T-helper 2 cell treated with Interferon-gamma antibody and Interleukin-4, amounts not matched to agents 5 μg/mL and 100 μg/mL, for 36 hours (primary cell): Measurements from ENCODE around the gene CARD19.

ENCODE experiments used
- DNase-seq: peaks from one replicate; pipeline ENCODE4 v3.0.0; 2021; ENCODE audit warnings: low spot score
- H3K27ac Mint-ChIP-seq: one replicate; pipeline ENCODE4 v1.8.0; 2021; ENCODE audit warnings: mild to moderate bottlenecking, mixed read lengths
- H3K27me3 Mint-ChIP-seq: one replicate; pipeline ENCODE4 v1.8.0; 2021; ENCODE audit warnings: low read depth, mixed read lengths
- H3K36me3 Mint-ChIP-seq: one replicate; pipeline ENCODE4 v1.8.0; 2021; ENCODE audit warnings: low read depth, mixed read lengths
- H3K4me1 Mint-ChIP-seq: one replicate; pipeline ENCODE4 v1.8.0; 2021; ENCODE audit warnings: low read depth, mixed read lengths
- H3K4me3 Mint-ChIP-seq: one replicate; pipeline ENCODE4 v1.8.0; 2022; ENCODE audit warnings: mild to moderate bottlenecking, moderate library complexity, mixed read lengths
- H3K9me3 Mint-ChIP-seq: one replicate; pipeline ENCODE4 v1.8.0; 2021; ENCODE audit warnings: mixed read lengths

CARD19 gene, protein sequence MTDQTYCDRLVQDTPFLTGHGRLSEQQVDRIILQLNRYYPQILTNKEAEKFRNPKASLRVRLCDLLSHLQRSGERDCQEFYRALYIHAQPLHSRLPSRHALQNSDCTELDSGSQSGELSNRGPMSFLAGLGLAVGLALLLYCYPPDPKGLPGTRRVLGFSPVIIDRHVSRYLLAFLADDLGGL

DNA sequence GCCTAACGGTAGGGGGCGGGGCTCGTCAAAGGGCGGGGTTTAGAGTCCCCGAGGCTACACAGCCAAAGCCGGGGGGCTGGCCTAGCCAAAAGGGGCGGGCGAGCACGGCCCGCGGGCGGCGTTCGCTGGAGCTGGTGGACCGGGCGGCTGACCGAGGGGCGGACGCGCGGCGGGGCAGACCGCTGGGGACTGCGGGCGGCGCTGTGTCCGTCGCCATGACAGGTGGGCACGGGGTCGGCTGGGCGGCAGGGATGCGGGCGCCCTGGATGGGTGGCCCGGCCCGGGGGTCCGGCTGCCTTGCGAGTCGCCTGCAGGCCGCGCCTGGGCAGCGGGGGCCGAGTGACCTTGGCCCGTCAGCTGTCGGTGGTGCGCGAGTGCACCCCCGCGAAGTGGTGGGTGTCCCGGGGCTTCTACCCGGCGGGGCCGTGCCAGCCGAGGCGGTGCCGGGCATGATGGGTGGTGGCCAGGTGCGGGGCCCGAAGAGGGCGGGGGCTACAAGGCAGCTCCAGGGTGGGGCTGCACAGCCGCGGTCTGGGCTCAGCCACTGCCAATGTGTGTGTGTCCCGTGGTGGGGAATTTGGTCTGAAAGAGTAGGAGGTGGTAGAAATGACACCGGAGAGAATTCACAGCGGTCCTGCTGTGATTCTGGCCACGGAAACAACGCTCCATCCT, at the start of gene CARD19:
Gene CARD19 (plus strand): TSS at position 87 of the 672 bp plus-strand sequence. CDS start 129 bp downstream, at position 216.
- Mint-ChIP-seq H3K36me3 (peaks cover 15% of the 10 kb centered on the region), H3K4me1 (peaks cover 63% of the 10 kb centered on the region), H3K9me3 (peaks cover 10% of the 10 kb centered on the region), H3K4me3 (peak within 1 kb of the TSS; percentile 88), H3K27me3 (no peaks in the 10 kb centered on the region), H3K27ac (peak within 1 kb of the TSS; percentile 98)
- peak; percentile 57 for DNase-seq

DNA sequence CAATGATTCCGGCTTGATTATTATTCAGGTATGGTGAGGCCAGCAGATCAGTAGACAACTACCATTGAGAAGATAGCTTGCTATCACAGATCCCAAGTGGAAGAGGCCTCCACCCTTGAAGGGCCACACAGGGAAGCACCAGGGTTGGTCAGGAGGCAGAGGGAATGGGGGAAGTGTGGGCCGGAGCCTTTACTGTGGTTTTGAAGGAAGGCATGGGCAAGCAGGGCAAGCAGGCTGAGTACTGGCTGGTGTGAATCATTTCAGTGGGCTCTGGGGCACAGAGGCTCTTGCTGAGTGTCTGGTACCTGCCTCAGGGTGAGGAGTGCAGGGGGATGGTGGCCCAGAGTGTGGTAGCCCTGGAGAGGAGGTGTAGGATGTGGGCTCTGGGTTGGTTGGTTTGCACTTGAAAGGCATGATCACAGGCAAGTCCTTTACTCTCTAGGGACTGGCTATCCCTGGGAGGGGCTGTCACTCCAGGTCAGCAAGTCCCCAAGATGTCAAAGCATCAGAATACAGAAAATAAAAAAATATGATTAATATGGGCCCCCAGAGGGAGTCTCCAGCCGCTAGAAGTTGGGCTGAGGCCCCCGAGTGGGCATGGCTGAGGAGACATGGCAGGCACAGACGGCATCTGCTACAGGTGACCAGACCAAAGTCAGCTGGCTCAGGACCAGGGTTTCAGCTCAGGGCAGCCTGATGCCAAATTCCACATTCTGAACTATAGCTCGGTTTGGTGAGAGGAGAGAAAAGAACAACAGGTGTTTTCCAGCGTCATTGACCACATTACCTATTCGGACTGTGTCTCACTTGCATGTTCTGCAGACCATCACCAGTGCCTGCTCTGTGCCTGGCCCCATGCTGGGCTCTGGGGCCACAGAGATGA, 47.2 kb upstream of the CARD19 start:
- no peak overlapping the region for H3K4me3 Mint-ChIP-seq
- peaks cover 2% of the 10 kb centered on the region for H3K4me1 Mint-ChIP-seq
- DNase-seq: no peak
- no peak overlapping the region for H3K27ac Mint-ChIP-seq
- no peaks in the 10 kb centered on the region for H3K27me3 Mint-ChIP-seq
- H3K9me3 Mint-ChIP-seq: no peaks in the 10 kb centered on the region
- H3K36me3 Mint-ChIP-seq: no peaks in the 10 kb centered on the region

DNA sequence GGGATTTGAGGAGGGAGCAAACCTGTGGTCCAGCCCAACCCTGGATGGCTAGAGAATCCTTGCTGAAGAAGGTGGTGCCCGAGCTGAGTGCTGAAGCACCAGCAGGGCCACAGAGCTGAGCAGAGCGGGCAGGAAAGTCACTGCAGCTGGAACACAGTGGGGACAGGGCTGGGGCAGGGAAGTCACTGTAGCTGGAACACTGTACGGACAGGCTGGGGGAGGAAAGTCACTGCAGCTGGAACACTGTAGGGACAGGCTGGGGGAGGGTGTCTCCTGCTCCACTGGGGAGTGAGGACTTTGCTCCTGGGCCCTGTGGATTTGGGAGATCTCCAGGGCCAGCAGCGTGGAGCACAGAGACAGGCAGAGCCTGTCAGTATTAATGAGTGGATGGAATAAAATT, 46.5 kb upstream of the CARD19 start:
- Mint-ChIP-seq H3K27ac (no peak overlapping the region), H3K9me3 (no peaks in the 10 kb centered on the region), H3K4me3 (no peak overlapping the region), H3K36me3 (no peaks in the 10 kb centered on the region), H3K4me1 (no peaks in the 10 kb centered on the region), H3K27me3 (no peaks in the 10 kb centered on the region)
- no peak for DNase-seq

DNA sequence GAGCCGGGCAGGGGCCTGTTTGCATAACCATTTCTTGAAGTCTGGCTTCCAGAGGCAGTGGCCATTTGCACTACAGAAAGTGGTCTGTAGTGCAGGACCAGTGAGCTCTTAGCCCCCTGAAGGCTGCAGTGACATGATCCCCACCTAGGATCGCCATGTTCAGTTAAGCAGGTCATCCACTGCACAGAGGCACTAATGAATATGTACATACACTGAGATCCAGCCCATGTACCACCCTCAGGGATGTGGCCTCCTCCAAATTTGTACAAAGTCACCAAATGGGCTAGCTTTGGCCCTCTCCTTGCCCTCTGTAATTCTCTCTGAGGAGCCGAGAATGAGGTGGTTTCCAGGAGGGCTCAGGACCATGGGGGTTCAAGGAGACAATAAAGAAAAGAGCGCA, 45.8 kb upstream of the CARD19 start:
- H3K9me3 Mint-ChIP-seq: no peaks in the 10 kb centered on the region
- no peak overlapping the region for H3K27ac Mint-ChIP-seq
- peaks cover 1% of the 10 kb centered on the region for H3K4me1 Mint-ChIP-seq
- H3K27me3 Mint-ChIP-seq: no peaks in the 10 kb centered on the region
- H3K4me3 Mint-ChIP-seq: no peak overlapping the region
- no peaks in the 10 kb centered on the region for H3K36me3 Mint-ChIP-seq
- no peak for DNase-seq

DNA sequence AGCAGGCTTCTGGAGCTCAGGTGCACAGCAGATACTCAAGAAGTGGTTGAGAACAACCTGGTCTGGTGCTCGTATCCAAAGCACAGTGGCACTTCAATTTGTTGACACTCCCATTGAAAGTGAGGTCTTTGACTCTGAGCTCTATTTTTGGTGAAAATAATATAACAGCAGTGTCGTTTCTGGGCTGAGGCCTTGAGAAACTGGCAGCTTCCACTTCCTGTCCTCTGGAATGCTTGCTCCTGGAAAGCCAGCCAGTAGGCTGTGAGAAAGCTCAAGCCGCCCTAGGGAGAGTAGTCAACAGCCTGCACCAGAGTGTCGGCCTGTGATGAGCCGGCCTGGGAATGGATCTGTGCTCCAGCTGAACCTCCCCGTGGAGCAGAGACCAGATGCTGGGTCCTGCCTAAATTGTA, 44.3 kb upstream of the CARD19 start:
- H3K27ac Mint-ChIP-seq: no peak overlapping the region
- H3K36me3 Mint-ChIP-seq: no peaks in the 10 kb centered on the region
- no peak overlapping the region for H3K4me3 Mint-ChIP-seq
- DNase-seq: no peak
- H3K4me1 Mint-ChIP-seq: peaks cover 3% of the 10 kb centered on the region
- H3K27me3 Mint-ChIP-seq: no peaks in the 10 kb centered on the region
- H3K9me3 Mint-ChIP-seq: no peaks in the 10 kb centered on the region

DNA sequence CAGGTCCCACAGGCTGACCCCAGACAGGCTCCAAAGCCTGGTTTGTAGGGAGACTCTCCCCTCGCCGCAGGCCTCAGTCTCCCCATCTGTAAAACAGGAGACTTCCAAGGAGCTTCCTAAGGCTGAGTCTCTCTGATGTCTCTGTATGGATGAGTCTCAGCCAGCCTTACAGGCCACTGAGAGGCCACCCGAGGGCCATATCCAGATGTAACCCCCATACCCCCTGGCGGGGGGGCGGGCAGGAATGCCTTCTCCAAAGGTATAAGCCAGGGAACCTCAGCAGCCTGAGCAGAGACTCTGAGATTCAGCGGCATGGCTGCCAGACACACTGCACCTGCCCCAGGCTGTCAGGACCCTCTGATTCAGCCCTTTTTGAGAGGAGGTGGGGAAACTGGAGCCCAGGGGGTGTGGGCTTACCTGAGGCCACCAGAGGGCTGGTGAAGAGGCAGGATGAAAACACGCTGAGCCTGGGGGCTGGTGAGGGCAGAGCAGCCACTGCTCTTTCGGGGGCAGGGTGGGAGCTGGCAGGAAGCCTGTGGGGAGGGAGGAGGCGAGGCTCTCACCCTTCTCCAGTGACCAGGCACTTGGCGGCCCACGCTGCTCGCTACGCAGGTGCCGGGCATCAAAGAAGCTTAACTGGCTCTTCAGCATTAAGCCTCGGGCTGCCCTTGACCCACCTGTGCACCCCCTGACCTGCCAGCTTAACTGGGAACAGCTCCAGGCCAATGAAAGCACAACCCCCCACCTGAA, 43.1 kb upstream of the CARD19 start:
- peaks cover 7% of the 10 kb centered on the region for H3K4me1 Mint-ChIP-seq
- no peaks in the 10 kb centered on the region for H3K36me3 Mint-ChIP-seq
- H3K9me3 Mint-ChIP-seq: no peaks in the 10 kb centered on the region
- no peak overlapping the region for H3K4me3 Mint-ChIP-seq
- H3K27me3 Mint-ChIP-seq: no peaks in the 10 kb centered on the region
- H3K27ac Mint-ChIP-seq: no peak overlapping the region
- DNase-seq: no peak

DNA sequence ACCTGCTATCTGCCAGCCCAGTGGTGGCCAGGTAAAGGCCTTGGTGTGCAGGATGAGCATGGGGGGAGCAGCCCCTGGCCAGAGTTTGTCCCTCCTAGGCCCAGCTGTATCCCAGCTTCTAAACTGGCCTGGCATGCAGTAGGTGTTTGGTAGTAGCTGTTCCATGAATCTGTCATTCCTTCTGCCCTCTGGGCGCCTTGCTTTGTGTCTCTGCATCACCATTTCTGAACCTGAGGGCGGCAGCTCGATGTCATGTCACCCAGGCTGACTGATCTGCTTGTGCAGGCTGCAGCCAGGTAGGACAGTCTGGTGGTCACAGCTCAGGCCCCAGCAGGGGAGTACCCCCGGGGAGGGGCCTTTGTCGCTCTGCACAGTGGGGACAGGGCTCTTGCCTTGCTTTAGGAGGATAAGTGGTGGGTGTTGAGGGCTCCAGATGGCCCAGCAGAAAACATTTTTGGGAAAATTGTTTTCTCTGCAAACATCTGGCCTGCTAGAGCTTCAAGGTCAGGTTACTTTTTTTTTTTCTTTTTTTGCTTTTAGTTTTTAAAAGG, 42.2 kb upstream of the CARD19 start:
- H3K4me3 Mint-ChIP-seq: no peak overlapping the region
- no peaks in the 10 kb centered on the region for H3K27me3 Mint-ChIP-seq
- no peaks in the 10 kb centered on the region for H3K36me3 Mint-ChIP-seq
- H3K27ac Mint-ChIP-seq: no peak overlapping the region
- no peaks in the 10 kb centered on the region for H3K9me3 Mint-ChIP-seq
- peaks cover 9% of the 10 kb centered on the region for H3K4me1 Mint-ChIP-seq
- no peak for DNase-seq

DNA sequence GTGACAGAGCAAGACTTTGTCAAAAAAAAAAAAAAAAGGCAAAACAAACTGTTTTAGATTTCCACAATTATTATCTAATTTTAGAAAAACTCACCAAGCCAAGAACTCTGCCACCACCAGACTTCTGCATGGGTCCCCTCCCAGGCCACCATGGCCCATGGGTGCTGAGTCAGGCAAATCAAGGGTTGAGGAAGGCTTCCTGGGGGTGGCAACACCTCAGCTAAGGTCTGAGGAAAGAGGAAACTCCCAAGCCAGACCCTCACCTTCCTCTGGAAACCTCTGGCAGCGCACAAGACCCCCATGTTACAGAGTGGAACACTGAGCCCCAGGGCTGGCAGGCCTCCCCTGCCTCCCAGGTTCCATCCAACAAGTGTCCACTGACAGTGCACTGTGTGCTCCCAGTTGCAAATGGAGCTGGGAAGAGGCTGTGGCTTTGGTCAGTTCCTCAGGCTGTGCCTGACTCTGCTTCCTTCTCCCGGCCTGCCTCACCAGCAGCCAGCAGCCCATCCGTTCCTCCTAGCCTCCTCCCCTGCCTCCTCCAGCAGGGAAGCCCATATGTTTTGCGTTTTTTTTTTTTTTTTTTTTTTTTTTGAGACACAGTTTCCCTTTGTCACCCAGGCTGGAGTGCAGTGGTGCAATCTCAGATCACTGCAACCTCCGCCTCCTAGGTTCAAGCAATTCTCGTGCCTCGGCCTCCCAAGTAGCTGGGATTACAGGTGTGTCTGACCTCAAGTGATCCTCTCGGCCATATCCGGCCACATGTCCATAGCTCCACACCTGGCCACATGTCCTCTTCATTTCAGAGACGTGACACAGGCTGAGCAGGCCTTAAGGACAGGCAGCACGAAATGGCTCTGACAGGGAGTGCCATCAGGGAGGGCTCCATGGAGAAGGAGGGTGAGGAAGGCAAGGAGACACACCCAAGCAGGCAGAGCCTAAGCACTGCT, 41.0 kb upstream of the CARD19 start:
- DNase-seq: no peak
- Mint-ChIP-seq H3K4me3 (no peak overlapping the region), H3K9me3 (no peaks in the 10 kb centered on the region), H3K36me3 (no peaks in the 10 kb centered on the region), H3K27ac (no peak overlapping the region), H3K27me3 (no peaks in the 10 kb centered on the region), H3K4me1 (peaks cover 10% of the 10 kb centered on the region)

DNA sequence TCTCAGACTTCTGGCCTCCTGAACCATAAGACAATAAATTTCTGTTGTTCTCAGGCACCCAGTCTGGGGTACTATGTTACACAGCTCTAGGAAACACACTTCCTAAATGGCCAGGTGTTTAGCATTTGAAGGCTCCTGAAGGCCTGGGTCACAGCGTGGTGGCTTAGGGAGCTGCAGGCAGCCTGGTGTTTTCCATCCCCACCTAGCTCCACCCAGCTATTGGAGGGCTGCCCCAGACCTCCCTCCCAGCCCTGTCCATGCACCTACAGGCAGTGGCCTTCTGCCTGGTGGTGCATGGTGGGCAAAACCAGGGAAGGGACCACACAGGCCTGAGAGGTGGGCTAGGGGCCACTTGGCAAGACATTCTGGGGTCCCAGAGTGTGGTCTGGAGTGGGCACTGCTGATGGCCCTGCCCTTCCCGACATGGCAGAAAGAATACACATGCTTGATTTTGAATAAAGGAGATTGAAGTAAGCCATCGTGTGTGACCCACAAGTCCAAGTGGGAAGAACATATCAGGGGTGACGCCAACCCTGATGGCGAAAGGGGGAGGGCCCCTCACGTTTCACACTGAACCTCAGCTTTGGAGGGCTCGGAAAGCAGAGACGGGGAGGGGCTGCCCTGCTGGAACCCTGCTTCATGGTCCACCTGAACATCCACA, 38.8 kb upstream of the CARD19 start:
- H3K36me3 Mint-ChIP-seq: peaks cover 10% of the 10 kb centered on the region
- H3K4me1 Mint-ChIP-seq: peaks cover 29% of the 10 kb centered on the region
- peak overlapping the region; percentile 54 for H3K4me3 Mint-ChIP-seq
- no peaks in the 10 kb centered on the region for H3K27me3 Mint-ChIP-seq
- peak overlapping the region; percentile 39 for H3K27ac Mint-ChIP-seq
- DNase-seq: no peak
- H3K9me3 Mint-ChIP-seq: no peaks in the 10 kb centered on the region

DNA sequence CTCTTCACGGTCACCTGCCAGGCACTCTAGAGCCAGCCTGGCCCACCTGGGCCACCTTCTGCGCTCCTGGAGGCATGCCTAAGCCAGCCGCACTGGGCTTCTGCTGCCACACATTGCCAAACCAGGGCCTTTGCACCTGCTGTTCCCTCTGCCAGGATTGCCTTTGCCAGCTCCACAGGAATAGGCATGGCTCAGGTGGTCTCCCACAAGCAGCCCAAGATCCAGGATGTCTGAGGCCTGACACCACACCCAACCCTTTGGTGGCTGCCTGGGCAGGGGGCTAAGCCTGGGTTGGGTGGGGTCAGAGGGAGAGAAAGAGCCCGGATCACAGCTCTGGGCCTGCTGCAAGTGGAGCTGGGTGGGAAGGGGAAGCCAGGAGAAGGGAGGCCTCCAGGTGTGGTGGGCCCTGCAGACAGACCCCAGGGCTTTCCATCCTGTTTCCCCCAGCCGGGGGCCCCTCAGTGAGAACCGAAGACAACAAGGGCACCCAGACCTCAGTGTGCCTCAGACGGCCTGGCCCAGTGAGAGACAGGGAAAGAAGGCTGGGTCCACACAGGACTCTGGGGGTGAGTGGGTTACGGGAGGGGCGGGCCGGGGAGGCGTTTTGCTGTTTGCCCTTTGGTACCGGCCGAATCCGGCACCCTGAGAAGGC, 38.2 kb upstream of the CARD19 start:
- H3K27me3 Mint-ChIP-seq: no peaks in the 10 kb centered on the region
- peak overlapping the region; percentile 73 for H3K4me3 Mint-ChIP-seq
- no peak for DNase-seq
- peak overlapping the region; percentile 78 for H3K27ac Mint-ChIP-seq
- peaks cover 14% of the 10 kb centered on the region for H3K36me3 Mint-ChIP-seq
- no peaks in the 10 kb centered on the region for H3K9me3 Mint-ChIP-seq
- H3K4me1 Mint-ChIP-seq: peaks cover 35% of the 10 kb centered on the region

DNA sequence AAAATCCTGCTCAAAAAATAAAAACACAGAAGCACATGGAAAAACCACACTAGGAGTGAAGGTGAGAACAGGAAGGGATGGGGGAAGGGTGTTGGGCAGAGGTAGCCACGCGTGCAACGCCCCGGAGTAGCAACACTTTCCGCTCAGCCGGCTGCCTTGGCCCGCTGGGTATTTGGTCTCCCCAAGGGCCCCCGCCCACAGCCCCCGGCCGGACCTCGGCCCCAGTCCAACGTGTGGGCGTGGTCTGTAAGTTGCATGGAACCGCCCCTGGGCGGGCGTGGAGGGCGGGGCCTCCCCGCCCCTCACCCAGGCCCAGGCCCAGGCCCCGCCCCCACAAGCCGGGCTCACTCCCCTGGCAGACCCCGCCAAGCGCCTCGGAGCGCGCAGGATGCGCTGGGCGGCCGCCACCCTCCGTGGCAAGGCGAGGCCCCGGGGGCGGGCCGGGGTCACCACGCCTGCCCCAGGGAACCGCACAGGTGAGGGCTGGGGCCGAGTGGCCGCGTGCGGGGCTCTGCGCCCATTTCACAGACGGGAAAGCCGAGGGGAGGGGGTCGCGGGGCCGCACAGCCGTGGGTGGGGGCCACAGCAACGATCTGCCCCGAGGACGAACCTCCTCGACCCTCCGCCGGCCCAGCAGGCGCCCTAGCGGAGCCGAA, 37.5 kb upstream of the CARD19 start, which contains the start of gene SUSD3:
Gene SUSD3 (plus strand): TSS at position 347 of the 656 bp plus-strand sequence. CDS start 42 bp downstream, at position 389.
- Mint-ChIP-seq H3K4me3 (peak within 1 kb of the TSS; percentile 93), H3K4me1 (peaks cover 38% of the 10 kb centered on the region), H3K27me3 (no peaks in the 10 kb centered on the region), H3K27ac (peak within 1 kb of the TSS; percentile 92), H3K36me3 (peaks cover 14% of the 10 kb centered on the region), H3K9me3 (no peaks in the 10 kb centered on the region)
- peak; percentile 73 for DNase-seq
